ENCODE measurements around the gene CALD1. TPM values are rescaled to one million over a fixed set of nuclear protein-coding genes. Genes with fewer than 3 reads are reported as not detected.

Gene CALD1
- total RNA-seq, 1 experiment from 2014 or later: 22.1 TPM

DNA sequence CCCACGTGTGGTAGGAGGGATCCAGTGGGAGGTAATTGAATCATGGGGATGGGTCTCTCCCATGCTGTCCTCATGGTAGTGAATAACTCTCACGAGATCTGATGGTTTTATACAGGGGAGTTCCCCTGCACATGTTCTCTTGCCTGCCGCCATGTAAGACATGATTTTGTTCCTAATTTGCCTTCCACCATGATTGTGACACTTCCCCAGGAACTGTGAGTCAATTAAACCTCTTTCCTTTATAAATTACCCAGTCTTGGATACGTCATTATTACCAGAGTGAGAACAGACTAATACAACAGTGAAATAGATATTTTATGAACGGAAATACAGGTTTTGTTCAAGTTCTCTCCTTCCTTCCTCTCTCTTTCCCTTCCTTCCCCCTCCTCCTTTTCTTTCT, 15.8 kb downstream of the CALD1 start:
- POLR2A ChIA-PET (ENCODE audit: unreplicated experiment): no interaction called here
- H3K9ac ChIP-seq (ENCODE audit: low read length): no peak overlapping the region
- intact Hi-C loops (cut with micrococcal nuclease): no loop called here
- H4K20me1 ChIP-seq (ENCODE audit: low read length): no peaks in the 10 kb centered on the region
- no peaks in the 10 kb centered on the region for H3K4me1 ChIP-seq (ENCODE audit: insufficient read depth, low read length)
- ATAC-seq (no peak), DNase-seq (no peak)
- H3K27me3 ChIP-seq (ENCODE audit: low read length): no peaks in the 10 kb centered on the region
- H3K4me3 ChIP-seq (ENCODE audit: low read length): no peak overlapping the region
- no peaks in the 10 kb centered on the region for H3K36me3 ChIP-seq (ENCODE audit: low read depth, low read length)
- TF ChIP-seq EZH2phosphoT487 (IDR thresholded peaks at IDR 0.05; ENCODE audit: borderline replicate concordance, low read length): no peak
- no peak for TF ChIP-seq EZH2 (IDR thresholded peaks at IDR 0.05; ENCODE audit: low read length, unreplicated experiment)
- TF ChIP-seq, protein P1, sequence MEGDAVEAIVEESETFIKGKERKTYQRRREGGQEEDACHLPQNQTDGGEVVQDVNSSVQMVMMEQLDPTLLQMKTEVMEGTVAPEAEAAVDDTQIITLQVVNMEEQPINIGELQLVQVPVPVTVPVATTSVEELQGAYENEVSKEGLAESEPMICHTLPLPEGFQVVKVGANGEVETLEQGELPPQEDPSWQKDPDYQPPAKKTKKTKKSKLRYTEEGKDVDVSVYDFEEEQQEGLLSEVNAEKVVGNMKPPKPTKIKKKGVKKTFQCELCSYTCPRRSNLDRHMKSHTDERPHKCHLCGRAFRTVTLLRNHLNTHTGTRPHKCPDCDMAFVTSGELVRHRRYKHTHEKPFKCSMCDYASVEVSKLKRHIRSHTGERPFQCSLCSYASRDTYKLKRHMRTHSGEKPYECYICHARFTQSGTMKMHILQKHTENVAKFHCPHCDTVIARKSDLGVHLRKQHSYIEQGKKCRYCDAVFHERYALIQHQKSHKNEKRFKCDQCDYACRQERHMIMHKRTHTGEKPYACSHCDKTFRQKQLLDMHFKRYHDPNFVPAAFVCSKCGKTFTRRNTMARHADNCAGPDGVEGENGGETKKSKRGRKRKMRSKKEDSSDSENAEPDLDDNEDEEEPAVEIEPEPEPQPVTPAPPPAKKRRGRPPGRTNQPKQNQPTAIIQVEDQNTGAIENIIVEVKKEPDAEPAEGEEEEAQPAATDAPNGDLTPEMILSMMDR (conservative IDR thresholded peaks at IDR 0.05; ENCODE audit: low read depth, low read length): no peak
- CTCF ChIA-PET: no interaction called here
- H3F3A ChIP-seq (ENCODE audit: low read length, unreplicated experiment): no peaks in the 10 kb centered on the region
- H3K4me2 ChIP-seq (ENCODE audit: low read length): no peak overlapping the region
- no peaks in the 10 kb centered on the region for H3K79me2 ChIP-seq (ENCODE audit: low read length)
- no peaks in the 10 kb centered on the region for H3K9me2 ChIP-seq (replicated peaks; ENCODE audit: low read length)
- no peak overlapping the region for H3K27ac ChIP-seq (ENCODE audit: low read length)
- no TSS peak for BruUV-seq (replicated peaks)
- H2AFZ ChIP-seq (ENCODE audit: low read length): no peak overlapping the region
- H3K9me3 ChIP-seq (ENCODE audit: low read length): no peaks in the 10 kb centered on the region

DNA sequence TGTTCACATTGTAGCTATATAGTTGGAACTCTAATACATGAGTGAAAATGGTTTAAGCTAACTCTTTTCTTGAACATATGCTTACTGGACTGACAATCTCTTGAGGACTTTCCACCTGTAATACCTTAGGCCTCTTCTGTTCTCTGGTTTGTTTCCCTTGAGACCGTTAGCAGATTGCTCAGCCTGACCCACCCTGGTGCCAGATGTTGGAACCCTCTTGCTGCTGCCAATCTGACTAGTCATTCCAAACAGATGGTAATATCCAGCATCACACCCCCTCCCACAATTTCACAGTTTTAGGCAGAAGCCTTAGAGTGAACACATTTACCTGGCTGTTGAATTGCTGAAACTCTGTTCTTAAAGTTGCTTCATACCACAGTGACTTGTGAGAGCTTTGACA, 18.7 kb downstream of the CALD1 start:
- no peak overlapping the region for H2AFZ ChIP-seq (ENCODE audit: low read length)
- H3K27me3 ChIP-seq (ENCODE audit: low read length): no peaks in the 10 kb centered on the region
- H3K4me1 ChIP-seq (ENCODE audit: insufficient read depth, low read length): no peaks in the 10 kb centered on the region
- CTCF ChIA-PET: no interaction called here
- H3K9ac ChIP-seq (ENCODE audit: low read length): no peak overlapping the region
- no peak overlapping the region for H3K4me3 ChIP-seq (ENCODE audit: low read length)
- DNase-seq (no peak), ATAC-seq (no peak)
- no peaks in the 10 kb centered on the region for H3K79me2 ChIP-seq (ENCODE audit: low read length)
- no peaks in the 10 kb centered on the region for H3F3A ChIP-seq (ENCODE audit: low read length, unreplicated experiment)
- H3K9me2 ChIP-seq (replicated peaks; ENCODE audit: low read length): no peaks in the 10 kb centered on the region
- H3K27ac ChIP-seq (ENCODE audit: low read length): no peak overlapping the region
- H4K20me1 ChIP-seq (ENCODE audit: low read length): no peaks in the 10 kb centered on the region
- H3K9me3 ChIP-seq (ENCODE audit: low read length): no peaks in the 10 kb centered on the region
- no peaks in the 10 kb centered on the region for H3K36me3 ChIP-seq (ENCODE audit: low read depth, low read length)
- BruUV-seq (replicated peaks): no TSS peak
- TF ChIP-seq EZH2phosphoT487 (IDR thresholded peaks at IDR 0.05; ENCODE audit: borderline replicate concordance, low read length): no peak
- TF ChIP-seq, protein P1 (conservative IDR thresholded peaks at IDR 0.05; ENCODE audit: low read depth, low read length): no peak
- TF ChIP-seq EZH2 (IDR thresholded peaks at IDR 0.05; ENCODE audit: low read length, unreplicated experiment): no peak
- intact Hi-C loops (cut with micrococcal nuclease): no loop called here
- POLR2A ChIA-PET (ENCODE audit: unreplicated experiment): no interaction called here
- H3K4me2 ChIP-seq (ENCODE audit: low read length): no peak overlapping the region

DNA sequence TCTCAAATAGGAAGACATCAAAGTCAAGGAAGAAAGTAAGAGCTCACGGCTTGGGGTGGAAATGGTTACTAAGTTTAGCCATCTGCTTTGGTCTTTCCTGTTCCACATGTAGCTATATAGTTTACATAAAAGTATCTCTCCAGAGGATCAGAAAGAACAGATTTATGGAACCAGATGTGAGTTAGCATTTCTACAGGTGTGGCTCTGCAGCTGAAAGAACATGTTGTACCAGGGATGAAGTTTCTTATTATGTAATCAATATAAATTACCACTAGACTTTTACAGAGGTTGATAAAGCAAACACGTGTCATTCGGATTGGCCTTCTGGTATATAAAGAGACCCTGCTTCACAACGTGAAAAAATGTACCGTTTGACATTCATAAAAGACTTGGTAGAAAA, 19.9 kb downstream of the CALD1 start:
- no peak for TF ChIP-seq EZH2phosphoT487 (IDR thresholded peaks at IDR 0.05; ENCODE audit: borderline replicate concordance, low read length)
- TF ChIP-seq EZH2 (IDR thresholded peaks at IDR 0.05; ENCODE audit: low read length, unreplicated experiment): no peak
- TF ChIP-seq, protein P1 (conservative IDR thresholded peaks at IDR 0.05; ENCODE audit: low read depth, low read length): no peak
- H3K27ac ChIP-seq (ENCODE audit: low read length): no peak overlapping the region
- ATAC-seq (no peak), DNase-seq (no peak)
- no TSS peak for BruUV-seq (replicated peaks)
- H3K4me2 ChIP-seq (ENCODE audit: low read length): no peak overlapping the region
- no peaks in the 10 kb centered on the region for H3K9me3 ChIP-seq (ENCODE audit: low read length)
- H3K79me2 ChIP-seq (ENCODE audit: low read length): no peaks in the 10 kb centered on the region
- ChIA-PET CTCF (interaction anchor here (0.6 kb wide), 1 partner anchor 13 kb away, joined by 4 read pairs; no protein-coding TSS in a partner anchor), POLR2A (ENCODE audit: unreplicated experiment) (interaction anchor here (0.6 kb wide), 1 partner anchor 45 kb away, joined by 7 read pairs; no protein-coding TSS in a partner anchor)
- no peaks in the 10 kb centered on the region for H3K27me3 ChIP-seq (ENCODE audit: low read length)
- intact Hi-C loops (cut with micrococcal nuclease): no loop called here
- H3K9me2 ChIP-seq (replicated peaks; ENCODE audit: low read length): no peaks in the 10 kb centered on the region
- H2AFZ ChIP-seq (ENCODE audit: low read length): no peak overlapping the region
- H3K36me3 ChIP-seq (ENCODE audit: low read depth, low read length): no peaks in the 10 kb centered on the region
- no peaks in the 10 kb centered on the region for H4K20me1 ChIP-seq (ENCODE audit: low read length)
- no peak overlapping the region for H3K4me3 ChIP-seq (ENCODE audit: low read length)
- H3K4me1 ChIP-seq (ENCODE audit: insufficient read depth, low read length): no peaks in the 10 kb centered on the region
- no peaks in the 10 kb centered on the region for H3F3A ChIP-seq (ENCODE audit: low read length, unreplicated experiment)
- H3K9ac ChIP-seq (ENCODE audit: low read length): no peak overlapping the region

Measured in PC-3 (cell line).